Neural crest cell (in vitro differentiated cells): ENCODE data around the gene VPS11. TPM values are rescaled to one million over a fixed set of nuclear protein-coding genes. Genes with fewer than 3 reads are reported as not detected.

ENCODE experiments used
- DNase-seq: peaks from one replicate; pipeline ENCODE4 v3.0.0; 2021; ENCODE audit warnings: low read depth, mixed read lengths, low spot score
- H3K27ac Mint-ChIP-seq: one replicate; pipeline ENCODE4 v1.8.0; 2021; ENCODE audit warnings: mild to moderate bottlenecking, mixed read lengths; ENCODE audit not compliant: unreplicated experiment
- H3K27me3 Mint-ChIP-seq: 2 replicates; pipeline ENCODE4 v1.8.0; 2021; ENCODE audit warnings: low read depth, mild to moderate bottlenecking, mixed read lengths
- H3K36me3 Mint-ChIP-seq: 2 replicates; pipeline ENCODE4 v1.8.0; 2021; ENCODE audit warnings: low read depth, mild to moderate bottlenecking, mixed read lengths
- H3K4me1 Mint-ChIP-seq: 2 replicates; pipeline ENCODE4 v1.8.0; 2021; ENCODE audit warnings: mixed read lengths
- H3K4me3 Mint-ChIP-seq: one replicate; pipeline ENCODE4 v1.8.0; 2021; ENCODE audit warnings: mild to moderate bottlenecking, mixed read lengths
- H3K9me3 Mint-ChIP-seq: 2 replicates; pipeline ENCODE4 v1.8.0; 2021; ENCODE audit warnings: mixed read lengths
- total RNA-seq: library from RNA; stranded (reverse); gene quantifications from 2 replicates; pipeline ENCODE4 v1.2.1, GENCODE V29; 2021
- TF ChIP-seq, protein P1 (sequence below): fragments of 200-600 bp; sonication (generic); conservative IDR thresholded peaks from 2 replicates; pipeline ENCODE4 v1.5.0; 2021; ENCODE audit warnings: antibody characterized with exemption, mild to moderate bottlenecking

VPS11 gene
- total RNA-seq, 1 donor from 2014 or later = 30.6 TPM

GRCh38 chr11:119024430-119025098, 43.1 kb upstream of the VPS11 start:
- H3K27ac Mint-ChIP-seq = no peak overlapping the region
- peak overlapping the region; percentile 40 for H3K4me3 Mint-ChIP-seq
- TF ChIP-seq, protein P1, sequence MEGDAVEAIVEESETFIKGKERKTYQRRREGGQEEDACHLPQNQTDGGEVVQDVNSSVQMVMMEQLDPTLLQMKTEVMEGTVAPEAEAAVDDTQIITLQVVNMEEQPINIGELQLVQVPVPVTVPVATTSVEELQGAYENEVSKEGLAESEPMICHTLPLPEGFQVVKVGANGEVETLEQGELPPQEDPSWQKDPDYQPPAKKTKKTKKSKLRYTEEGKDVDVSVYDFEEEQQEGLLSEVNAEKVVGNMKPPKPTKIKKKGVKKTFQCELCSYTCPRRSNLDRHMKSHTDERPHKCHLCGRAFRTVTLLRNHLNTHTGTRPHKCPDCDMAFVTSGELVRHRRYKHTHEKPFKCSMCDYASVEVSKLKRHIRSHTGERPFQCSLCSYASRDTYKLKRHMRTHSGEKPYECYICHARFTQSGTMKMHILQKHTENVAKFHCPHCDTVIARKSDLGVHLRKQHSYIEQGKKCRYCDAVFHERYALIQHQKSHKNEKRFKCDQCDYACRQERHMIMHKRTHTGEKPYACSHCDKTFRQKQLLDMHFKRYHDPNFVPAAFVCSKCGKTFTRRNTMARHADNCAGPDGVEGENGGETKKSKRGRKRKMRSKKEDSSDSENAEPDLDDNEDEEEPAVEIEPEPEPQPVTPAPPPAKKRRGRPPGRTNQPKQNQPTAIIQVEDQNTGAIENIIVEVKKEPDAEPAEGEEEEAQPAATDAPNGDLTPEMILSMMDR = no peak
- no peak for DNase-seq
- no peaks in the 10 kb centered on the region for H3K9me3 Mint-ChIP-seq
- H3K27me3 Mint-ChIP-seq = peaks cover under 1% of the 10 kb centered on the region
- peaks cover 6% of the 10 kb centered on the region for H3K36me3 Mint-ChIP-seq
- H3K4me1 Mint-ChIP-seq = peaks cover 26% of the 10 kb centered on the region

GRCh38 chr11:119025099-119025473, 42.5 kb upstream of the VPS11 start:
- no peak overlapping the region for H3K27ac Mint-ChIP-seq
- no peaks in the 10 kb centered on the region for H3K9me3 Mint-ChIP-seq
- peaks cover 3% of the 10 kb centered on the region for H3K27me3 Mint-ChIP-seq
- TF ChIP-seq, protein P1 = no peak
- peaks cover 26% of the 10 kb centered on the region for H3K4me1 Mint-ChIP-seq
- H3K4me3 Mint-ChIP-seq = peak overlapping the region; percentile 40
- no peak for DNase-seq
- H3K36me3 Mint-ChIP-seq = peaks cover 4% of the 10 kb centered on the region

DNA sequence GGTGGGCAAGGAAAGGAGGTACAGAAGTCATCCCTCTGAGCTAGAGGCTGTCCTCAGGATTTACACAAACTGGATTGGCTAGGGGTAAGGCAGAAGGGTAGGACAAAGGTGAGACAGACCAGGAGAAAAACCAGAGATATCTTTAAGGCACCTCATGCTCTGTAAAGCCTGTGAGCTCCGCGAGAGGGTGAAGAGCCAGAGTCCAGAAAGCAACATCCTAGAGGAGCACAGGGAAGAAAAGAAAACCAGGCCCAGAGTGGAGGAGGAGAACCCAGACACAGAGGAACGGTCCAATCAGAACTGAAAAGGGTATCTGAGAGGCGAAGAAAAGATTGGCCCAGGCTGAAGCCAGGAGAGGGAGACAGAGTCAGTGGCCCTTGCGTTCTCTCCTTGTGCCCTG, 42.1 kb upstream of the VPS11 start:
- H3K27me3 Mint-ChIP-seq = peaks cover 3% of the 10 kb centered on the region
- no peaks in the 10 kb centered on the region for H3K9me3 Mint-ChIP-seq
- peak overlapping the region; percentile 40 for H3K4me3 Mint-ChIP-seq
- peaks cover 24% of the 10 kb centered on the region for H3K4me1 Mint-ChIP-seq
- TF ChIP-seq, protein P1 = no peak
- peak overlapping the region; percentile 82 for H3K27ac Mint-ChIP-seq
- no peak for DNase-seq
- H3K36me3 Mint-ChIP-seq = peaks cover 3% of the 10 kb centered on the region

DNA sequence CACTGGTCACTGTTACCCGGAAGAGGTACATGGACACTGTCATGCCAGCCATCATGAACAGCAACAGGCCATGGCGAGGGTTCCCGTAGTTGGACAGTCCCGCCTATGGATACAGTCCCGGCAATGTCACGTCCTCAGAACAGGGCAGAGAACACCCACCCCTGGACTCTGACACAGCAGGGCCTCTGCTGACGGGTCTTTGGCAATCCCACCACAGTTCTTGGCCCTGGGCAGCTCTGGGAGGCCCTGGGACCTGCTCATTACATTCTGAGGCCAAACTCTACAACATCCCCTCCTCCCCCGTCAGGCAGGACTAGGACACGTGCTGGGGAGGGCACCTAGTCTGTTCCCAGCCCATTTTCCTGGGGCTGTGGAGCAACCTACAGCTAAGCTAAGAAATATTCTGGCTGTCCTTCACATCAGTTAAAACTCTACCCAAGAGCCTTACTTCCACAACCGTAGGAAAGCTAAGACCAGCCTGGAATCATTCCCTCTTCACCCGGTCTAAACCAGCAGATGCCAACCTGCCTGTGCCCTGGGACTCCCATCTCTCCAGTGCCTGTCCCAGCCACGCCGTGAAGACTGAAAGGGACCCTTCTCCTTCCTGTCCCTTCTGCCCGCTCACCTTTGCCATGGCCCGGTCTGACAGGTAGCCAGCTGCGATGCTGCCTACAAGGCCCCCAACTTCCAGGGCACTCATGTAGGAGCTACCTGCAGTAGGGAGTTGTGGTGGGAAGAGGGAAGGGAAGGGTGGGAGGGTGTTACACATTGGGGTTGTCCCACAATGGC, 41.4 kb upstream of the VPS11 start:
- Mint-ChIP-seq H3K27me3 (peaks cover 3% of the 10 kb centered on the region), H3K4me3 (peak overlapping the region; percentile 40), H3K36me3 (peaks cover 3% of the 10 kb centered on the region), H3K9me3 (no peaks in the 10 kb centered on the region), H3K27ac (no peak overlapping the region), H3K4me1 (peaks cover 24% of the 10 kb centered on the region)
- TF ChIP-seq, protein P1 = no peak
- DNase-seq = no peak

DNA sequence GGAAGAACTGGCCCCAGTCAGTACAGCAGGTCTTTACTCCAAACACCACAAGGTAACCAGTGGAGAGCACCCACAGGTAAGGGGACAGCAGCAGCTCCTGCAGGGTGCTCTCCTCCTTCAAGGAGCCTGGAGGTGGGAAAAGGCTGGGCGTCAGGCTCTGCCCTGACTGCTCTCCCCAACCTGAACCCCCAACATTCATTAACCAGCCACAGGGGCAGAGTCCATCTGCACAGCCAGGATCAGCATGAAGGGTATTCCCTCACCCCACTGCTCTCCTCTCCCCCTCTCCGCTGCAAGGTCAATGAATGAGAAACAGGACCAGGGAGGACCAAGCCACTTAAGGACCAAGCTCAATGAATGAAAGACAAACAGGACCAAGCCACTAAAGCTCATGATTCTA, 40.6 kb upstream of the VPS11 start:
- Mint-ChIP-seq H3K4me3 (peak overlapping the region; percentile 57), H3K27ac (no peak overlapping the region), H3K4me1 (peaks cover 23% of the 10 kb centered on the region), H3K9me3 (no peaks in the 10 kb centered on the region), H3K27me3 (peaks cover 3% of the 10 kb centered on the region), H3K36me3 (peaks cover 3% of the 10 kb centered on the region)
- TF ChIP-seq, protein P1 = no peak
- DNase-seq = no peak
